WI38 (cell line): ENCODE results near the gene NMBR.
"Not testable (repeated sequence)": the region's sequence is repeated elsewhere in the genome, so short reads cannot be mapped to it uniquely, and the experiment has no call there.

Source experiments
- H3K4me3 ChIP-seq: 2 replicates; pipeline ENCODE4 v1.5.1; 2011; ENCODE audit warnings: low read depth, mild to moderate bottlenecking, control low read depth, low read length
- CTCF ChIP-seq: IDR thresholded peaks from 2 replicates; pipeline ENCODE4 v1.5.1; 2012; ENCODE audit warnings: low read depth, mild to moderate bottlenecking, control low read depth, low read length

Gene NMBR

GRCh38 chr6:142035890-142036289 lies 111.0 kb downstream of the NMBR start:
- no peak for TF ChIP-seq CTCF
- no peak overlapping the region for H3K4me3 ChIP-seq

DNA sequence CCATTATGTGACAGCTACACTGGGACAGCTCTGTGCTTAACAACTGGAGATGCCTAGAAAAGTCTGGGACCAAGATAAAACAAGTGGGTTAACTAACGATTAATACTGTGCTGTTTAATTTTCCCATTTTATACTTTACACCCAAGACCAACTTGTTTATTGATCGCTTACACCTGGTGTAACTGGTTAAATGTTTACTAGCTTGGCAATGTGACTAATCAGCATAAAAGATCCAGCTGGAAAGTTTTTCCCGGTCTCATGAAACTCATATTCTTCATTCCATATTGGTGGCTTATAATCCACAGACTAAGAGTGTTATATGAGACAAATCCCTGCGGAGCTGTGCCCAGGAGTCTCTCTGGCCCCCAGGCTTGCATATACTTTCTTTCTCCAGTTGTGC lies 115.9 kb downstream of the NMBR start:
- TF ChIP-seq CTCF, result no peak
- no peak overlapping the region for H3K4me3 ChIP-seq

DNA sequence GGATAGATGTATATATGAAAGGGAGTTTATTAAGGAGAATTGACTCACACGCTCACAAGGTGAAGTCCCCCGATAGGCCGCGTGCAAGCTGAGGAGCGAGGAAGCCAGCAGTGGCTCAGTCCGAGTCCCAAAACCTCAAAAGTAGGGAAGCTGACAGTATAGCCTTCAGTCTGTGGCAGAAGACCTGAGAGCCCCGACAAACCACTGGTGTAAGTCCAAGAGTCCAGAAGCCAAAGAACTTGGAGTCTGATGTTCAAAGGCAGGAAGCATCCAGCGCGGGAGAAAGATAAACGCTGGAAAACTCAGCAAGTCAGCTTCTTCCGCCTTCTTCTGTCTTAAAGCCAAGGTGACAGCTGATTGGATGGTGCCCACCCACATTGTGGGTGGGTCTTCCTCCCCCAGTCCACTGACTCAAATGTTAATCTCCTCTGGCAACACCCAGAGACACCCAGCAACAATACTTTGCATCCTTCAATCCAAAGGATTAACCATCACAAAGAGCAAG lies 116.8 kb downstream of the NMBR start:
- no peak for TF ChIP-seq CTCF
- peak overlapping the region; percentile 55 for H3K4me3 ChIP-seq

GRCh38 chr6:142028527-142028926 lies 118.4 kb downstream of the NMBR start:
- no peak for TF ChIP-seq CTCF
- no peak overlapping the region for H3K4me3 ChIP-seq

DNA sequence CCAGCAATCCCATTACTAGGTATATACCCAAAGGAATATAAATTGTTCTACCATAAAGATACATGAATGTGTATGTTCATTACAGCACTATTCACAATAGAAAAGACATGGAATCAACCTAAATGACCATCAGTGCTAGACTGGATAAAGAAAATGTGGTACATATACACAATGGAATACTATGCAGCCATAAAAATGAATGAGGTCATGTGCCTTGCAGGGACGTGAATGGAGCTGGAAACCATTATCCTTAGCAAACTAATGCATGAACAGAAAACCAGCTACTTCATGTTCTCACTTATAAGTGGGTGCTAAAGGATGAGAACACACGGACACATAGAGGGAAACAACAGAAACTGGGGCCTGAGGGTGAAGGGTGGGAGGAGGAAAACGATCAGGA lies 119.1 kb downstream of the NMBR start:
- not testable (repeated sequence) for H3K4me3 ChIP-seq

- no peak for TF ChIP-seq CTCF
- no peak overlapping the region for H3K4me3 ChIP-seq
These were observed 119.8 kb downstream of the NMBR start for GRCh38 chr6:142027074-142027473.

- no peak overlapping the region for H3K4me3 ChIP-seq
- no peak for TF ChIP-seq CTCF
These were observed 120.5 kb downstream of the NMBR start for GRCh38 chr6:142026471-142026870.
